A673 (cell line): ENCODE measurements around the gene PIK3C2A. TPM values are rescaled to one million over a fixed set of nuclear protein-coding genes. Genes with fewer than 3 reads are reported as not detected.

Experiments
- BruUV-seq: library from RNA; stranded (reverse); fragments of 400-500 nt; replicated peaks from 2 replicates; lab custom pipeline; 2021; lab: Mats Ljungman, UMichigan
- CTCF ChIA-PET: fragments of 300-600 bp; sonication (Branson Sonifier 250); formaldehyde crosslinking; loops from one replicate; lab custom pipeline; 2022; ENCODE audit warnings: antibody characterized with exemption; lab: Charles Lee
- POLR2A ChIA-PET: fragments of 300-600 bp; sonication (Branson Sonifier 250); formaldehyde crosslinking; loops from one replicate; lab custom pipeline; 2022; ENCODE audit warnings: antibody characterized with exemption; ENCODE audit not compliant: low non-redundant PET; lab: Charles Lee
- DNase-seq: peaks from one replicate; pipeline ENCODE4 v3.0.0-alpha.2; 2015; ENCODE audit warnings: low spot score
- H3K27ac ChIP-seq: fragments of 200-600 bp; sonication (generic); 2 replicates; pipeline ENCODE4 v1.5.1; 2016; ENCODE audit warnings: mixed run types, low read depth, mild to moderate bottlenecking, mixed read lengths, antibody characterized with exemption, low read length; ENCODE audit not compliant: poor library complexity, severe bottlenecking
- H3K27me3 ChIP-seq: fragments of 200-600 bp; sonication (generic); replicated peaks from 2 replicates; pipeline ENCODE4 v1.6.1; 2017; ENCODE audit warnings: mixed run types, low read depth, mild to moderate bottlenecking, mixed read lengths, antibody characterized with exemption, low read length; ENCODE audit not compliant: insufficient read depth, poor library complexity
- H3K36me3 ChIP-seq: fragments of 200-600 bp; sonication (generic); 2 replicates; pipeline ENCODE4 v1.6.1; 2016; ENCODE audit warnings: mixed run types, mild to moderate bottlenecking, mixed read lengths, antibody characterized with exemption, low read length; ENCODE audit not compliant: insufficient read depth, poor library complexity, severe bottlenecking
- H3K4me1 ChIP-seq: fragments of 200-600 bp; sonication (generic); 2 replicates; pipeline ENCODE4 v1.6.1; 2017; ENCODE audit warnings: mixed run types, mild to moderate bottlenecking, mixed read lengths, antibody characterized with exemption, low read length; ENCODE audit not compliant: insufficient read depth, poor library complexity, severe bottlenecking
- H3K4me3 ChIP-seq: fragments of 200-600 bp; sonication (generic); 2 replicates; pipeline ENCODE4 v1.5.1; 2016; ENCODE audit warnings: low read depth, mixed run types, mild to moderate bottlenecking, mixed read lengths, low read length; ENCODE audit not compliant: poor library complexity, severe bottlenecking
- H3K9me3 ChIP-seq: fragments of 200-600 bp; sonication (generic); 2 replicates; pipeline ENCODE4 v1.6.1; 2016; ENCODE audit warnings: mixed run types, low read depth, mild to moderate bottlenecking, mixed read lengths, antibody characterized with exemption, low read length; ENCODE audit not compliant: poor library complexity, severe bottlenecking
- CTCF ChIP-seq: fragments of 300-800, 200-600 bp; sonication (generic); conservative IDR thresholded peaks from 2 replicates; pipeline ENCODE4 v1.5.1; 2017; ENCODE audit warnings: low read depth, mild to moderate bottlenecking, antibody characterized with exemption, low read length, moderate library complexity, mixed read lengths
- EZH2 ChIP-seq: fragments of 200-600 bp; sonication (generic); IDR thresholded peaks from 2 replicates; pipeline ENCODE4 v1.6.1; 2017; ENCODE audit warnings: borderline replicate concordance, low read depth, mild to moderate bottlenecking, mixed read lengths, antibody characterized with exemption, low read length; ENCODE audit not compliant: poor library complexity, severe bottlenecking
- intact Hi-C: fragments of 100-400 bp; cut with micrococcal nuclease; formaldehyde crosslinking; loops from one replicate; pipeline ENCODE4 v1.10.0; 2022; ENCODE audit not compliant: unreplicated experiment
- total RNA-seq: library from RNA; stranded (reverse); gene quantifications from 2 replicates; pipeline ENCODE4 v1.2.3, GENCODE V29; 2021

Gene PIK3C2A
- total RNA-seq, 1 experiment from 2014 or later, result 44.2 TPM

GRCh38 chr11:17224727-17225126, 16.9 kb upstream of the PIK3C2A start:
- Histone ChIP-seq H3K27me3 (no peaks in the 10 kb centered on the region), H3K4me1 (no peaks in the 10 kb centered on the region), H3K36me3 (no peaks in the 10 kb centered on the region), H3K27ac (no peak overlapping the region), H3K9me3 (no peaks in the 10 kb centered on the region), H3K4me3 (no peak overlapping the region)
- TF ChIP-seq EZH2 (no peak), CTCF (no peak)
- intact Hi-C loops, result no loop called here
- DNase-seq, result no peak
- POLR2A ChIA-PET, result no interaction called here
- no TSS peak for BruUV-seq
- CTCF ChIA-PET, result no interaction called here

- no peaks in the 10 kb centered on the region for H3K9me3 ChIP-seq
- H3K36me3 ChIP-seq, result no peaks in the 10 kb centered on the region
- TF ChIP-seq EZH2 (no peak), CTCF (no peak)
- no peaks in the 10 kb centered on the region for H3K27me3 ChIP-seq
- intact Hi-C loops, result no loop called here
- ChIA-PET POLR2A (no interaction called here), CTCF (interaction anchor here (0.6 to 0.9 kb wide), 2 partner anchors 8 to 28 kb away, joined by 4 read pairs; no protein-coding TSS in a partner anchor)
- DNase-seq, result no peak
- H3K4me3 ChIP-seq, result no peak overlapping the region
- no peaks in the 10 kb centered on the region for H3K4me1 ChIP-seq
- H3K27ac ChIP-seq, result no peak overlapping the region
- no TSS peak for BruUV-seq
Observed at GRCh38 chr11:17221968-17222367, 14.2 kb upstream of the PIK3C2A start.

- Histone ChIP-seq H3K4me1 (no peaks in the 10 kb centered on the region), H3K27me3 (no peaks in the 10 kb centered on the region), H3K36me3 (no peaks in the 10 kb centered on the region), H3K9me3 (no peaks in the 10 kb centered on the region), H3K27ac (no peak overlapping the region), H3K4me3 (no peak overlapping the region)
- POLR2A ChIA-PET, result no interaction called here
- TF ChIP-seq EZH2 (no peak), CTCF (no peak)
- DNase-seq, result no peak
- intact Hi-C loops, result no loop called here
- BruUV-seq, result no TSS peak
- CTCF ChIA-PET, result no interaction called here
Observed at GRCh38 chr11:17219016-17219415, 11.2 kb upstream of the PIK3C2A start.
